Loucy (cell line): ENCODE measurements around the gene KCNA10.
"Not testable (repeated sequence)": the region's sequence is repeated elsewhere in the genome, so short reads cannot be mapped to it uniquely, and the experiment has no call there.

Source experiments
- H2AFZ ChIP-seq: fragments of 200-600 bp; sonication (generic); 2 replicates; pipeline ENCODE4 v1.6.0; 2016; ENCODE audit warnings: antibody characterized with exemption, mild to moderate bottlenecking, low read length, moderate library complexity
- H3F3A ChIP-seq: fragments of 200-600 bp; 2 replicates; pipeline ENCODE4 v1.6.0; 2016; ENCODE audit warnings: antibody characterized with exemption, low read depth, mild to moderate bottlenecking
- H3K27me3 ChIP-seq: fragments of 200-600 bp; sonication (generic); 2 replicates; pipeline ENCODE4 v1.6.1; 2014; ENCODE audit warnings: low read length, mild to moderate bottlenecking; ENCODE audit not compliant: insufficient read depth, poor library complexity, severe bottlenecking
- H3K36me3 ChIP-seq: fragments of 200-600 bp; sonication (generic); 2 replicates; pipeline ENCODE4 v1.6.1; 2016; ENCODE audit warnings: low read length; ENCODE audit not compliant: insufficient read depth
- H3K4me1 ChIP-seq: fragments of 200-600 bp; sonication (generic); 2 replicates; pipeline ENCODE4 v1.5.1; 2014; ENCODE audit warnings: low read length, mild to moderate bottlenecking; ENCODE audit not compliant: insufficient read depth, poor library complexity, severe bottlenecking
- H3K4me2 ChIP-seq: fragments of 200-600 bp; sonication (generic); 2 replicates; pipeline ENCODE4 v1.6.0; 2014; ENCODE audit warnings: antibody characterized with exemption, low read length, low read depth, mild to moderate bottlenecking; ENCODE audit not compliant: poor library complexity, severe bottlenecking
- H3K4me3 ChIP-seq: fragments of 200-600 bp; sonication (generic); 2 replicates; pipeline ENCODE4 v1.5.1; 2014; ENCODE audit warnings: low read length, mild to moderate bottlenecking, mixed read lengths; ENCODE audit not compliant: poor library complexity, severe bottlenecking
- H3K79me2 ChIP-seq: fragments of 200-600 bp; sonication (generic); 2 replicates; pipeline ENCODE4 v1.6.1; 2014; ENCODE audit warnings: low read length; ENCODE audit not compliant: insufficient read depth
- H3K9ac ChIP-seq: fragments of 200-600 bp; sonication (generic); 2 replicates; pipeline ENCODE4 v1.6.0; 2014; ENCODE audit warnings: mild to moderate bottlenecking, low read depth, low read length, moderate library complexity; ENCODE audit not compliant: poor library complexity, severe bottlenecking
- H3K9me2 ChIP-seq: fragments of 200-600 bp; sonication (generic); replicated peaks from 2 replicates; pipeline ENCODE4 v1.6.1; 2016; ENCODE audit warnings: low read depth, low read length, mixed read lengths
- H3K9me3 ChIP-seq: fragments of 200-600 bp; sonication (generic); 2 replicates; pipeline ENCODE4 v1.6.1; 2014; ENCODE audit warnings: mild to moderate bottlenecking, antibody characterized with exemption, low read length, low read depth; ENCODE audit not compliant: insufficient read depth
- H4K20me1 ChIP-seq: fragments of 200-600 bp; sonication (generic); 2 replicates; pipeline ENCODE4 v1.6.0; 2014; ENCODE audit warnings: antibody characterized with exemption, low read length, mild to moderate bottlenecking; ENCODE audit not compliant: insufficient read depth, poor library complexity, severe bottlenecking
- CTCF ChIP-seq: fragments of 200-600 bp; sonication (generic); conservative IDR thresholded peaks from 2 replicates; pipeline ENCODE4 v1.5.1; 2014; ENCODE audit warnings: mild to moderate bottlenecking, antibody characterized with exemption, low read length
- EZH2phosphoT487 ChIP-seq: fragments of 200-600 bp; IDR thresholded peaks from 2 replicates; pipeline ENCODE4 v1.6.1; 2018; ENCODE audit warnings: antibody characterized with exemption, mild to moderate bottlenecking, moderate library complexity, borderline replicate concordance

KCNA10 gene

GRCh38 chr1:110511436-110511835, 7.5 kb downstream of the KCNA10 start:
- TF ChIP-seq CTCF (no peak), EZH2phosphoT487 (no peak)
- no peak overlapping the region for H3K4me3 ChIP-seq
- H3K36me3 ChIP-seq: no peaks in the 10 kb centered on the region
- H3F3A ChIP-seq: no peaks in the 10 kb centered on the region
- no peak overlapping the region for H3K9ac ChIP-seq
- H3K79me2 ChIP-seq: no peaks in the 10 kb centered on the region
- no peaks in the 10 kb centered on the region for H3K27me3 ChIP-seq
- no peak overlapping the region for H3K4me2 ChIP-seq
- no peaks in the 10 kb centered on the region for H3K9me3 ChIP-seq
- H3K4me1 ChIP-seq: no peaks in the 10 kb centered on the region
- no peak overlapping the region for H2AFZ ChIP-seq
- no peaks in the 10 kb centered on the region for H3K9me2 ChIP-seq
- no peaks in the 10 kb centered on the region for H4K20me1 ChIP-seq

GRCh38 chr1:110510921-110511320, 8.1 kb downstream of the KCNA10 start:
- not testable (repeated sequence) for H3K4me1 ChIP-seq, H3F3A ChIP-seq, H3K4me3 ChIP-seq, H3K27me3 ChIP-seq, H3K79me2 ChIP-seq, H3K9me2 ChIP-seq, H3K4me2 ChIP-seq, H4K20me1 ChIP-seq, H2AFZ ChIP-seq, H3K9me3 ChIP-seq, H3K9ac ChIP-seq, H3K36me3 ChIP-seq

- Histone ChIP-seq H3K36me3 (no peaks in the 10 kb centered on the region), H3K9me3 (no peaks in the 10 kb centered on the region), H3K9me2 (no peaks in the 10 kb centered on the region), H3F3A (no peaks in the 10 kb centered on the region), H4K20me1 (no peaks in the 10 kb centered on the region), H3K4me3 (no peak overlapping the region), H3K27me3 (no peaks in the 10 kb centered on the region), H3K79me2 (no peaks in the 10 kb centered on the region), H3K4me2 (no peak overlapping the region), H2AFZ (no peak overlapping the region), H3K9ac (no peak overlapping the region), H3K4me1 (no peaks in the 10 kb centered on the region)
- no peak for TF ChIP-seq CTCF
- no peak for TF ChIP-seq EZH2phosphoT487
Measured at GRCh38 chr1:110509655-110510054, 9.3 kb downstream of the KCNA10 start.

- TF ChIP-seq EZH2phosphoT487 (no peak), CTCF (no peak)
- H2AFZ ChIP-seq: no peak overlapping the region
- H3K9ac ChIP-seq: no peak overlapping the region
Measured at GRCh38 chr1:110508028-110508940, 10.7 kb downstream of the KCNA10 start.

More at GRCh38 chr1:110508028-110508940, 10.7 kb downstream of the KCNA10 start:
- Histone ChIP-seq H3K9me3 (no peaks in the 10 kb centered on the region), H3K4me1 (no peaks in the 10 kb centered on the region), H3K4me2 (no peak overlapping the region), H3F3A (no peaks in the 10 kb centered on the region), H3K36me3 (no peaks in the 10 kb centered on the region), H3K79me2 (no peaks in the 10 kb centered on the region), H3K4me3 (no peak overlapping the region), H3K27me3 (no peaks in the 10 kb centered on the region), H4K20me1 (no peaks in the 10 kb centered on the region), H3K9me2 (no peaks in the 10 kb centered on the region)
